ENCODE data around the gene ANXA8. TPM values are rescaled to one million over a fixed set of nuclear protein-coding genes. Genes with fewer than 3 reads are reported as not detected.
A peak's percentile ranks its signal among the peaks of the same experiment; 100 is the strongest.
"Not testable (repeated sequence)": the region's sequence is repeated elsewhere in the genome, so short reads cannot be mapped to it uniquely, and the experiment has no call there.

The ANXA8 gene, protein sequence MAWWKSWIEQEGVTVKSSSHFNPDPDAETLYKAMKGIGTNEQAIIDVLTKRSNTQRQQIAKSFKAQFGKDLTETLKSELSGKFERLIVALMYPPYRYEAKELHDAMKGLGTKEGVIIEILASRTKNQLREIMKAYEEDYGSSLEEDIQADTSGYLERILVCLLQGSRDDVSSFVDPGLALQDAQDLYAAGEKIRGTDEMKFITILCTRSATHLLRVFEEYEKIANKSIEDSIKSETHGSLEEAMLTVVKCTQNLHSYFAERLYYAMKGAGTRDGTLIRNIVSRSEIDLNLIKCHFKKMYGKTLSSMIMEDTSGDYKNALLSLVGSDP
- total RNA-seq (2014; rRNA removed; shearing (Covaris generic)), result 0.16 and 0.31 TPM in 2 replicates

DNA sequence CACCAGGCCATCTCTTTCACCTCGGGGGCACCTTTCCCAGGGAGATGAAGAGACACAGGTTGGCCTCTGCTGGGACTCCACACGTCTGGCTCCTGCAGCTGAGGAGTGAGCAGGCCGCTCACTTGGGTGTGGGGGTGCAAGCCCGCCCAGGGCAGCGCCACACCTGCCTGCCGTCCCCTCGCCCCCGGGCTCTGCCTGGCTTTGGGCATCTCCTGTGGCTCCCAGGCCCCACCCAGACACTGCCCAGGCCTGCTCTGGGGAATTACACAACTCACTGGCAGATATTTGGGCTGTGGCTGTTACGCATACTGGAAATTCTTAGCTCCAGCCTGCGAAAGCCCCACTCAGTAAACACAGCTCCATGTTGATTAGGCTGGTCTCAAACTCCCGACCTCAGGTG, at the start of gene ANXA8:
Gene ANXA8 (minus strand): TSS at position 193 of the 400 bp plus-strand sequence. CDS start 182 bp downstream, at position 11.
- H3K9me3 ChIP-seq (replicated peaks); H3K4me3 ChIP-seq; H3K27ac ChIP-seq; DNase-seq (ENCODE audit: low read depth in 1 of 2, low spot score in 2 of 2); H3K36me3 ChIP-seq; H3K27me3 ChIP-seq (replicated peaks); H3K4me1 ChIP-seq (replicated peaks): not testable (repeated sequence)

DNA sequence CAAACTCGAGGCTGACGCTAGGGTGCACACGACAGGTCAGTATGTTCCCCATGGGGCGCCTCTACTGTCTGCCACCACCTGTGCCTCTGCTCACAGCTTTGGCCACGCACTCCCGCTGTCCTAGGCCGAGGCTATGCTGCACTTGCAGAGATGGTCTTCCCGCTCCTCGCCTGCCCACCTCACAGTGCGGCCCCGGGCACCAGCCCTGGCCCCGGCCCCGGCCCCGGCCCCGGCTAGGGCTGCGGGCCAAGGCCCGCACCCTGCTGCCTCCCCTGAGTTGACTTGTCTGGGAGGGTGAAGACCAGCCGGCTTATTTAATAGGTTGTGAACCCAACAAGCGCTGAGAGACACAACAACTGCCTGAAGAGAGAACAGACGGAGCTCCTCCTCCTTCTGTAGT, 39.6 kb upstream of the ANXA8 start, which contains the start of gene AGAP9:
Gene AGAP9 (minus strand): TSS at position 164 of the 400 bp plus-strand sequence. CDS start 112 bp downstream, at position 52.
- not testable (repeated sequence) for DNase-seq (ENCODE audit: low read depth in 1 of 2, low spot score in 2 of 2); H3K9me3 ChIP-seq (replicated peaks); H3K27me3 ChIP-seq (replicated peaks); H3K36me3 ChIP-seq; H3K4me3 ChIP-seq; H3K27ac ChIP-seq; H3K4me1 ChIP-seq (replicated peaks)

DNA sequence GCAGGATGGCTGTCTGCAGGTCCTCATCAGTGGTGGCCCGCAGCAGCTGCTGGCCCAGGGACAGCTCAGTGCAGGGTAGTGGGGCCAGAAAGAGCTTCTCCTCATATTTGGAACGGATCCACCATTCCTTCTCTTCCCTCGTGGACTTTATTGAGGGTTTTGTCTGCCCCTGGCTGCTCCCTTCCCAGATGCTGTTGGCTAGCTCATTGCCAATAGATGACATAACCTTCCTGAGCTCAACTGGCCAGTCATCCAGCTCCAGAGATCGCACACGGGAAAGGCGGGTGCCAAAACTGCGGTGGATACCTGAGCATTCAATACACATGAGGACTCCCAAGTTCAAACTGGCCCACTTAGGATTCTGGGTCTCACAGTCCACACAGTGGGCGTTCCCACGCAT, 18.4 kb upstream of the ANXA8 start:
- not testable (repeated sequence) for H3K4me1 ChIP-seq (replicated peaks); DNase-seq (ENCODE audit: low read depth in 1 of 2, low spot score in 2 of 2); H3K9me3 ChIP-seq (replicated peaks); H3K36me3 ChIP-seq; H3K4me3 ChIP-seq; H3K27me3 ChIP-seq (replicated peaks); H3K27ac ChIP-seq

DNA sequence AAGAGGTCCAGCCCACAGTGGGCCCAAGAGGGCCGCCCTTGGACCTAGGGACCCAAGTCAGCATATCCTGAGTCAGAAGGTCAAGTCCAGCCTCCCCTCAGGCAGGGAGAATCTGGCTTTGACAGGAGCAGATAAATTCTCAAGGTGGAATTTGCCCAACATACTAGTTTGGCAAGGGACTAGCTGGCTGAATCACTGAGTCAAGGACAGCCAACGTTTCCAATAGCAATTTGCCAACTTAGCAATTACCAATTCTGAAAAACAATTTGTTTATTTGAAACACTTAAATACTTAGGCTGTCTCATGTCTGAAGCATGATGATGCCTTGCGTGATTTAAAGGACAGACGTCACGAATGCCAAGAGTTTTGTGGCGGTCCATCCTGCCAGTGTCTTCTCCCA, 10.3 kb upstream of the ANXA8 start:
- not testable (repeated sequence) for H3K27me3 ChIP-seq (replicated peaks); H3K36me3 ChIP-seq; H3K4me3 ChIP-seq; H3K4me1 ChIP-seq (replicated peaks); DNase-seq (ENCODE audit: low read depth in 1 of 2, low spot score in 2 of 2); H3K9me3 ChIP-seq (replicated peaks); H3K27ac ChIP-seq

DNA sequence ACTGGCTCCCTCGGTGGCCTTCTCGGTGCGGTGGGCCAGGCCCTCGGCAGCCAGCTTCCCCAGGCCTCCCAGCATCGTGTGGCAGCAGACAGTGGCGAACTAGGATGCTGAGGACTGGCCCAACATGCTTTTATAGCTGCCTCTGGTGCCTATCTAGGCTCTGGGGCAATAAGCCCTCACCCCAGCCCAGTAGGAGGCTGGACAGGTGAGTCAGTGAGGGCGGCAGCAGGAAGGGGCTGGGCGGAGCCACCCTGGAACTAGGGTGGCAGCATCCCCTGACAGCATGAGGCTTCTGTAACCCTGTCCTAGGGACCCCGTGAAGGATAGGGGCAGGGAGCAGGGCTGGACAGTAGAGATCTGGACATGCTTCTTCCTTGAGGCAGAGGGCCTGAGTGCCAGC, 7.7 kb upstream of the ANXA8 start, which contains the start of gene FAM25G:
Gene FAM25G (minus strand): TSS at position 101 of the 400 bp plus-strand sequence. CDS start 26 bp downstream, at position 75.
- not testable (repeated sequence) for H3K27ac ChIP-seq; H3K9me3 ChIP-seq (replicated peaks); H3K4me3 ChIP-seq; H3K36me3 ChIP-seq; DNase-seq (ENCODE audit: low read depth in 1 of 2, low spot score in 2 of 2); H3K4me1 ChIP-seq (replicated peaks); H3K27me3 ChIP-seq (replicated peaks)

DNA sequence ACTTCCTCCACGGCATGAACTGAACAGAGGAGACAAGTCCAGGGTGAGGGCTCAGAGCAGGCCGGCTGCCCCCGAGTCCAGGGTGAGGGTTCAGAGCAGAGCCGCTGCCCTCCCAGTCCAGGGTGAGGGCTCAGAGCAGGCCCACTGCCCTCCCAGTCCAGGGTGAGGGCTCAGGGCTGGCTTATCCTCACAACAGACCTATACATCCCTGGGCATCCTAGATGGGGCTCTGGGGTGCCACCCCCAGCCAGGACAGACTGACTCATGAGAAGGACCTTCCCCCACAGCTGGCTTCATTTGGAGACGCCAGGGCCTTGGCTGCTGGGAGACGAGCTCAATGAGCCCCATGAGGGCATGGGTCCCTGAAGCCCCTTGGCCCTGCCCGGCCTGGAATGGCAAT, 5.7 kb upstream of the ANXA8 start:
- not testable (repeated sequence) for H3K4me1 ChIP-seq (replicated peaks); H3K4me3 ChIP-seq; DNase-seq (ENCODE audit: low read depth in 1 of 2, low spot score in 2 of 2); H3K9me3 ChIP-seq (replicated peaks); H3K27me3 ChIP-seq (replicated peaks); H3K27ac ChIP-seq; H3K36me3 ChIP-seq

DNA sequence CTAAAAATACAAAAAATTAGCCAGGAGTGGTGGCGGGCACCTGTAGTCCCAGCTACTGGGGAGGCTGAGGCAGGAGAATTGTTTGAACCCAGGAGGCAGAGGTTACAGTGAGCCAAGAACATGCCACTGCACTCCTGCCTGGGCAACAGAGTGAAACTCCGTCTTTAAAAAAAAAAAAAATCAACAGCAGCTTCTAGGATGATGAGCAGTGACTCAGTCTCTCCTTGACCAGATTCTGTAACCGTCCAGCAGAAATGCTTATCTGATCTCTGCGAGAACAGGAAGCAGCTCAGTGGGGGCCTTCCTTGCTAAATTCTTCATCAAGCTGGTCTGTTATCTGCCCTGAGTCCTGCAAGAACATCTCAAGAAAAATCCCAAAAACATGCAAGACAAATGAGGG, 2.0 kb upstream of the ANXA8 start:
- peak in 1 of 2 experiments; percentile 23 for DNase-seq (ENCODE audit: low read depth in 1 of 2, low spot score in 2 of 2)
- not testable (repeated sequence) for H3K4me1 ChIP-seq (replicated peaks); H3K9me3 ChIP-seq (replicated peaks); H3K4me3 ChIP-seq; H3K36me3 ChIP-seq; H3K27ac ChIP-seq; H3K27me3 ChIP-seq (replicated peaks)

DNA sequence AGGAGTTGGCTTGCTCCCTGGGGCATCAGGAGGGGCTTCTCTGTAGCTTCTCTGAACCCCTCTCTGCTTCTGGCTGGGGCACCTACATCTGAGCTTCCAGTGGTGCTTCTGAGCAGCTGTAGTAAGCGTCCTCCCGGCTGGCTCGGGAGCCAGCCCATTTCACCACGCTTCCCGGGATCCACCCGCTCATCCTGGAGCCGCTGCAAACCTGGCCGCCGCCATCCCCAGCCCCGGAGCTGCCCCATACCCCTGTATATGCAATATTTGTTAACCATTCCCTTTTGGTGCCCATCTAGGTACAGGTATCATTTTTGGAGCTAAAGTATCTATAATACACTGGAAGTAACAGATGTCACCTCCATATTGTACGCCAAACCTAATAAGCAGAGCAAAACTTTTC, 871 bp upstream of the ANXA8 start:
- not testable (repeated sequence) for H3K9me3 ChIP-seq (replicated peaks); H3K27ac ChIP-seq; H3K4me1 ChIP-seq (replicated peaks); H3K27me3 ChIP-seq (replicated peaks); DNase-seq (ENCODE audit: low read depth in 1 of 2, low spot score in 2 of 2); H3K36me3 ChIP-seq; H3K4me3 ChIP-seq

DNA sequence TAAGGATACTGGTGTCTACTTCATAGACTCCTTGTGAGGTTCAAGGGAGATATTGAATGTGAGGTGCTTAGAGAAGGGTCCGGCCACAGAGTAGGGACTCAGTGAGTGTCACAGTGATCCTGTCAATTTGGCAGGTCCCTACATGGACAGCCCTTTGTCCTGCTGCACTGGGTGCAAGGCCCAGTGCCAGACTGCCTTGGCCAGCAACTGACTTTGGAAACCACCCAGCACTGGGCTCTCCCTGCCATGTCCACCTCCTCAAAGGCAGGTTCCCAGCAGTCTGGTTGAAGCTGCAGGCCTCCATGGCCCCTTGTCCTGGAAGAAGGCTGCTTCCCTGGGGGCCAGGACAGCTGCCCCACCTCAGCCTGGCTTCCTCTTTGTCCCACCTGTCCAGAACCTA, 1.5 kb downstream of the ANXA8 start:
- not testable (repeated sequence) for H3K9me3 ChIP-seq (replicated peaks); H3K4me1 ChIP-seq (replicated peaks); H3K27ac ChIP-seq; DNase-seq (ENCODE audit: low read depth in 1 of 2, low spot score in 2 of 2); H3K4me3 ChIP-seq; H3K27me3 ChIP-seq (replicated peaks); H3K36me3 ChIP-seq

DNA sequence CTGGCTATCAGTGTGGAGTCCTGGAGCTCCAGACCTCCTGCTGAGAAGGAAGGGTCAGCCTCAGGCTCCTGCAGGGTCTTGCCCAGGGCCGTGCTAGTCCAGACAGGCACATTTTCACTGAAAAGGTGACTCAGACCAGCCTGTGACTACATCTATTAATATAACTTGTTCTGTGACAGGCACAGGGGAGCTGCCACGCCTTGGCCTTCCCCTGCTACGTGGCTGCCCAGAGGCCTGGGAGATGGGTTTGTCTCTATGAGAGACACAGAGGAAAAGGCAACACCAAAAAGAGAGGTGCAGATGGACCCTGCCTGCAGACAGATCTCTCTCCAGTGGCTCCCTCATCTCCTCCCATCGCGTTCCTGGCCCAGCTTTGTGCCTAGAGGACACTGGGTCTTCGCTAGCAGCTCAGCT, 2.1 kb downstream of the ANXA8 start:
- H3K27ac ChIP-seq; H3K4me1 ChIP-seq (replicated peaks); H3K27me3 ChIP-seq (replicated peaks); DNase-seq (ENCODE audit: low read depth in 1 of 2, low spot score in 2 of 2); H3K36me3 ChIP-seq; H3K4me3 ChIP-seq; H3K9me3 ChIP-seq (replicated peaks): not testable (repeated sequence)

DNA sequence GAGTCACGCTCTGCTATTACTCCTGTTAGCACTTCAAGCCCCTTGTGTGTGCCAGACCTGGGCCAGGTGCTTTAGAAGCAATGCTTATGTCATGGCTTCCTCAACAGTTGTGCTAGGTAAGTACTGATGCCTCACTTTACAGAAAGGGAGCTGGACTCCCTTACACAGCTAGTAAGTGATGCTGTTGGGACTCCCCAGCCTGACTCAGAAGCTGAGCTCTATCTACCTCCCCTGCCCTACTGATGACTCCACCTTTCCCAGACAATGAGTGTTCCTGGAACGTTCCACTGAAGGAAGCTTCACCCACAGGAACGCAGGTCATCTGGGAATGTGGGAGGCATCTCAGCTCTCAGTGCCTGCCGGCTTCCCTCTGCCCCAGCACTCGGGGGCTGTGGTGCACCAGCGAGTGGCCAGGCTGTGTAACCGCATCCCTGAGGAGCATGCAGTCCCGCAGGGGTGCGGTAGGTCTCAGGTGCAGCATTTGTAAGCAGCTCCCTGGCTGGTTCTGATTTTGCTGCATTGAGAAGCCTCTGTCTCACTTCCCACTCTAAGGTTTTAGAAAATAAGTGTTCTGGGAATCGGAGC, 2.6 kb downstream of the ANXA8 start:
- peak; percentile 66 to 83 for DNase-seq (ENCODE audit: low read depth in 1 of 2, low spot score in 2 of 2)
- H3K4me1 ChIP-seq (replicated peaks); H3K9me3 ChIP-seq (replicated peaks); H3K4me3 ChIP-seq; H3K27ac ChIP-seq; H3K36me3 ChIP-seq; H3K27me3 ChIP-seq (replicated peaks): not testable (repeated sequence)

DNA sequence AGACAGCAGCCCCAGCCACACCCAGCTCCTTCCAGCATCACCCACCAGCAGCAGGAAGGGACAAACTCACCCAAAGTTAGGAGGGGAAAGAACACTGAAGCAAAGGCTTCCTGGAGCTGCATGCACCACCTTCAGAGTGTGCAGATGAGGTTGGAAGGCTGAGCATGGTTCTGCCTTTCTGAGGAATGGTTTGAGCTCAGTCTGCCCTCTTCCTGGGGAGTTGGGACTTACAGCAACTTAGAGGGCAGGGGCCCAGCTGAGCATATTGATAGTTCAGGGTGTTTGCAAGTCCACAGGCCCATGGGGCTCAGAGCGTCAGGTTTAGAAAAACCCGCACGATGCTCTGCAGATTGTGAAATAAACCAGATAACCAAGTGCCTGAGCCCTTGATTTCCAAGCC, 3.8 kb downstream of the ANXA8 start:
- not testable (repeated sequence) for H3K36me3 ChIP-seq; H3K4me3 ChIP-seq; DNase-seq (ENCODE audit: low read depth in 1 of 2, low spot score in 2 of 2); H3K4me1 ChIP-seq (replicated peaks); H3K9me3 ChIP-seq (replicated peaks); H3K27me3 ChIP-seq (replicated peaks); H3K27ac ChIP-seq

DNA sequence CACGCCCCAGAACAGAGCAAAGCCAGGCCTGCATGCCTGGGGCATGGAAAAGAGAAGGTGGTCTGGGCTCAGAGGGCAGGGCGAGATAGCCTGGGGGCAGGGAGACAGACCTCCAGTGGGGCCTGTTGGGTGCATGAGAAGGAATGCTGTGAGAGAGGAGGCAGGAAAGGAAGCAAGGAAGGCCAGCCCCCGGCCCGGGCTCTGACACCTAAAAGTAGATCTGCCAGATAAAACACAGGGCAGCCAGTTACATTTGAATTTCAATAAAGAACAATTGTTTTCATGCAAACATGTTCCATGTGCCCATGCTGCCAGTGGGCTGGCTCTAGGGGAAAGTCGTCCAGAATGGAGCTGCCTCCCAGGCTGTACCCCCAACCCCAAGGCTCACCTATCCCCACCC, 5.8 kb downstream of the ANXA8 start:
- DNase-seq (ENCODE audit: low read depth in 1 of 2, low spot score in 2 of 2); H3K4me3 ChIP-seq; H3K27ac ChIP-seq: not testable (repeated sequence)

DNA sequence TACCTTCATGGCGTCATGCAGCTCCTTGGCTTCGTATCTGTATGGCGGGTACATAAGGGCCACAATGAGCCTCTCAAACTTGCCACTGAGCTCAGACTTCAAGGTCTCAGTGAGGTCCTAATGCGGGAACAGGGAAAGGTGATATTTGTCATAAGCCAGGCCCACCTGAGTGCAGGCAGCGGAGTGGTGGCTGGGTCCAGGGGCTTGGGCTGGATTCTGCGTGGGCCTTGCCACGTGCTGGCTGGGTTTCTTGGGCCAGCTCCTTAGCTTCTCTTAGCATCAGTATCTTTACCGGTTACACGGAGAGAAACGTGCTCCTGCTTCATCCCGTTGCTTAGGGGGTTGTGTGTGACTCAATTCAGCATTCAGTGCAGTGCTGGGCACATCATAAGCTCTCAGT, 6.8 kb downstream of the ANXA8 start:
- H3K27me3 ChIP-seq (replicated peaks); H3K36me3 ChIP-seq; H3K4me1 ChIP-seq (replicated peaks); H3K9me3 ChIP-seq (replicated peaks); H3K4me3 ChIP-seq; H3K27ac ChIP-seq; DNase-seq (ENCODE audit: low read depth in 1 of 2, low spot score in 2 of 2): not testable (repeated sequence)

More for the DNA sequence above, 5.8 kb downstream of the ANXA8 start:
- not testable (repeated sequence) for H3K9me3 ChIP-seq (replicated peaks); H3K27me3 ChIP-seq (replicated peaks); H3K4me1 ChIP-seq (replicated peaks); H3K36me3 ChIP-seq

DNA sequence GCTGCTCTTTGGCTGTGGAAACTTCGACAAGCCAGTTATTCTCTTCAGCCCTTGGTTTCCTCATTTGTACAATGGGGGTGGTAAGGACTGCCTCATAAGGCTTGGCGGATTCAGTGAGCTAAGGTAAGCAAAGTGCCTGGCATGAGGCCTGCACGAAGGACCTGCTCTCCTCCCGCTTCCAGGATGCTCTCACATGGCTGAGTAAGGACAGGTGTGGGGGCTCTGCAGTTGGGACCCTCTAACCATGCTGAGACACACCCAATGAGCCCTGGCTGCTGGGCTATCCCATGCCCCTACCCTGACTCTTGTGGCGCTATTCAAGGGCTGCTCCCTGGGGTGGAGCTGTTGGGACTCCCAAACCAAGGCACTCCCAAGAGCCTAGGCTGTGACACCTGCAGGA, 8.8 kb downstream of the ANXA8 start:
- not testable (repeated sequence) for H3K4me3 ChIP-seq; H3K27ac ChIP-seq; DNase-seq (ENCODE audit: low read depth in 1 of 2, low spot score in 2 of 2); H3K9me3 ChIP-seq (replicated peaks); H3K4me1 ChIP-seq (replicated peaks); H3K27me3 ChIP-seq (replicated peaks); H3K36me3 ChIP-seq
